ENCODE data around the gene MS4A18.

MS4A18 gene

DNA sequence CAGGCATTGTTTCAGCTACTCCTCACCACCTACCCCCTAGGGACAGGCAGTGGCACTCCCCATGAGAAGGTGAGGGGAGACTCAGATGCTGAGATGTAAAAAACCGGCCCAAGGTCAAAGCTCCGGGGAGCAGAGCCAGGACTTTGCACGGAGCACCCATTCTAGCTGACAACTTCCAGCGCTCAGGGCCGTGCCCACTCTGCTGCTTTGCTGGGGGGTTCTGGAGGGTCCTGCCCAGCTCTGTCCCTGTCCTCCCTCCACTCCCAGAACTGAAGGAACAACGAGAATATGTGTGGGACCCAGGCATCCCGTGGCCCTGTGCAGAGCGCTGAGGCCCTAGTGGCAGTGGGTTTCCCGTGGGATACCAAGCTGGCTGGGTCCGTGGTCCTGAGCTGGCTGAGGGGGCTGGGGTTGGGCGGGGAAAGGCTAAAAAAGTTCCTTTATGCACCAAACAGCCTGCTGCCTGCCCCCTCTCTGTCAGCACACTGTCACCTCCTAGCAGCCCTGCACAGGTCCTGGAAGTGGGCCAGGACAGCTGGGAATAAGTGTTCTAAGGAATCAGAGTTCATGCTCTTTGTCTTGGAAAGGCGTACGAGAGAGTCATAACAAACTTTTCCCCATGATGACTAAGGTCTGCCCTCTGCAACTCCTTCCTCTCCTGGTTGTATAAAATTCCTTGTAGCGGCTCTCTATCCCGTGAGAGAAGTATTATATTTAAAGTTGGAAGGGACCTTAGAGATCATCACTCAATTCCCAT, 62.5 kb downstream of the MS4A18 start:
- TF ChIP-seq ZFX (IDR thresholded peaks at IDR 0.05), result no peak
- TF ChIP-seq, protein P1, sequence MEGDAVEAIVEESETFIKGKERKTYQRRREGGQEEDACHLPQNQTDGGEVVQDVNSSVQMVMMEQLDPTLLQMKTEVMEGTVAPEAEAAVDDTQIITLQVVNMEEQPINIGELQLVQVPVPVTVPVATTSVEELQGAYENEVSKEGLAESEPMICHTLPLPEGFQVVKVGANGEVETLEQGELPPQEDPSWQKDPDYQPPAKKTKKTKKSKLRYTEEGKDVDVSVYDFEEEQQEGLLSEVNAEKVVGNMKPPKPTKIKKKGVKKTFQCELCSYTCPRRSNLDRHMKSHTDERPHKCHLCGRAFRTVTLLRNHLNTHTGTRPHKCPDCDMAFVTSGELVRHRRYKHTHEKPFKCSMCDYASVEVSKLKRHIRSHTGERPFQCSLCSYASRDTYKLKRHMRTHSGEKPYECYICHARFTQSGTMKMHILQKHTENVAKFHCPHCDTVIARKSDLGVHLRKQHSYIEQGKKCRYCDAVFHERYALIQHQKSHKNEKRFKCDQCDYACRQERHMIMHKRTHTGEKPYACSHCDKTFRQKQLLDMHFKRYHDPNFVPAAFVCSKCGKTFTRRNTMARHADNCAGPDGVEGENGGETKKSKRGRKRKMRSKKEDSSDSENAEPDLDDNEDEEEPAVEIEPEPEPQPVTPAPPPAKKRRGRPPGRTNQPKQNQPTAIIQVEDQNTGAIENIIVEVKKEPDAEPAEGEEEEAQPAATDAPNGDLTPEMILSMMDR (conservative IDR thresholded peaks at IDR 0.05), result no peak
- H3K27ac ChIP-seq, result no peak overlapping the region

DNA sequence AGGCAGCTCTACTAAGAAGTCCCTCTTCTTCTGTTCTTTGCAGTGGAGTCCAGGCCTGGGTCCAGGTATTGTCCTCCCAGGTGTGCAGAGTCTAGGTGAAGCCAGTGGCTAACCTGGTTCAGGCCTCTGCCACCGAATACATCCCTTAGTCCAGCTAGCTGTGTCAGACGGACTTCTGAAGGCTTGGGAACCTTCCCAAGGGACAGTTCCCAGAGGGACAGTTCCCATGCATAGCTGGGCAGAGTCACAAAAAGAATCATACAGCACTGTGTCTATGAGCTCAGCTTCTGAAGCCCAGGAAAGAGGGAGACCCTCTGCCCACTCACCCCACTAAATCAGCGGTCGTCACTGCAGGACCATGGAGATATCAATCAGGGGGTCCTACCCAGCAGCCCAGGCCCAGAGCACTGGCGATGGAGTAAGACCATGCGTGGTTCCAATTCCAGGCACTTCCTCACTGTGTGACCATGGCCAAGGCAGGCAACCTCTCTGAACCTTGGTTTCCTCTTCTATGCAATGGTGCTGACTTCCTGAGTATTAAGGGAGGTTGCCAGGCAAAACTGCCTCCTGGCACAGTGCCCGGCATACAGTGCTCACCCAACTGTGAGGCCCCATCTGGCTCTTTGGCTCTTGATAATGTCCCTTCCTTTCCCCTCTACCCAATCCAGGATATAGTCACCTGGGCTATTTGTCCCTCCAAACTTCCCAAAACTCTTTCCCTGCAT, 64.0 kb downstream of the MS4A18 start:
- no peak for TF ChIP-seq ZFX (IDR thresholded peaks at IDR 0.05)
- TF ChIP-seq, protein P1 (conservative IDR thresholded peaks at IDR 0.05), result no peak
- no peak overlapping the region for H3K27ac ChIP-seq

DNA sequence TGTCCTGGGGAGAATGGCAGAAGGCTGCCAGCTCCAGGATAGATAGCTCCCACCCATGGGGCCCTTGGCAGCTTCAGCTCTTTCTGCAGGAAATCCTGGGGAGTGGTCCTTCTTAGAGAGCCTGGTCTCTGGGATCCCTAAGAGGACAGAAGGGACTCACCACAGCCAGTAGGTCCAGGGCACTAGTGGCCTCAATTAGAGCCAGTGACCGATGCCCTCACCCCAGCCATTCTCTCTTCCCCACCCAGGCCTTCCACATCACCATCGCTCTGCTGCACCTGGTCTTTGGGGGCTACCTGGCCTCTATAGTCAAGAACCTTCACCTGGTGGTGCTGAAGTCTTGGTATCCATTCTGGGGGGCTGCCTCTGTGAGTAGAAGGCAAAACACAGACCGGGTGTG, 66.2 kb downstream of the MS4A18 start:
- H3K27ac ChIP-seq, result no peak overlapping the region
- TF ChIP-seq, protein P1 (conservative IDR thresholded peaks at IDR 0.05), result no peak
- TF ChIP-seq ZFX (IDR thresholded peaks at IDR 0.05), result no peak

DNA sequence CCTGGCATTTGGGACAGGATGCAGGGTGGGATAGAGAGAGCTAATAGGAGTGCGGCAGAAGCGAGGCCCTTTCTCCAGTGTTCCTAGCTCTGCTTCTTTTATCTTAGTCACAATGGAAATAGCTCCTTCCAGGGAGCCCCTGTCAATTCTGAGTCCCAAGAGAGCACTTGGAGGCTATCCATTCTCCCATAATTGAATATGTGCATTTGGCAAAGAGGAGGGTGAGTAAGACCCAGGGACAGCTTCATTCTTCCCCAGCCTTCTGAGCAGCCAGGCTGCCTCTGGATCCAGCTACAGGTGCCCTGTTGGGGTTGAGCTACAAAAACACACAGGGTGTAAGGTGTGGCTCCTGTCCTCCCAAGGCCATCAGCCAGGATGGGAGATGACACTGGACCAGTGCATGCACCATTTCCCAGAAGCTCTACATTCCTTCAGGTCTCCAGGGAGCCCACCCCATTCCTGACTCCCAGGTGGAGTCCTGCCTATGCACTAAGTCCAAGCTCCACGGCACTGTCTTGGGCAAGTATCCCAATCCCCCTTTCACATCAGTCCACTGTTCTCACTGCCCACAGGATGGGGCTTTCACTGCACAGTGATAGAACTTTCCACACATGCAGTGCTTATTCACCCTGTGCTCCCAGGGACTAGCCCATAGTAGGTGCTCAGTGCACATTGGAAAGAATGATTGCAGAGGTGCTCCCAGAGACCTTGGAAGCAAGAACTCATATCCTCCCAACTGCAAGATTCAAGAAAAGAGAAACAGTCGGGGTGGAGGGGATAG, 66.8 kb downstream of the MS4A18 start:
- TF ChIP-seq ZFX (IDR thresholded peaks at IDR 0.05), result no peak
- TF ChIP-seq, protein P1 (conservative IDR thresholded peaks at IDR 0.05), result no peak

DNA sequence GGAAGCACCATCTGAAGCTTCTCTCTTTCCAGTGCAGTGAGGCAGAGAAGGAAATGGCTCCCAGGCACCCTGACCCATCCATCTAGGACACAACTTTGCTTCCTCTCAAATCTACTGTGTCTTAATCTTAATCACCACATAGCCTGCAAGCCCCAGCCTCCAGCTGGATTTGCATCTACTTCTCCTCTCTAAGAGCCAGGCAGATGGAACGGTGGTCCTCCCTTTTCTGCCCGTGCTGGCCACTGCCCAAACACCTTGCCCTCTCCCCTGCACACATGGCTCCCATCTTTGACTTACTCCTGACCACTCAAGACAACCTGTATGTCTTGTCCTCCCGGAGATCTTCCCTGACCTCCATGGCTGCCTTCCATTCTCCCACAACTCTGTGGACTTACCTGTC, 68.0 kb downstream of the MS4A18 start:
- no peak overlapping the region for H3K27ac ChIP-seq
- TF ChIP-seq, protein P1 (conservative IDR thresholded peaks at IDR 0.05), result no peak
- no peak for TF ChIP-seq ZFX (IDR thresholded peaks at IDR 0.05)

More for the DNA sequence above, 66.8 kb downstream of the MS4A18 start:
- no peak overlapping the region for H3K27ac ChIP-seq
